ENCODE measurements around the gene RAET1E.
"Not testable (repeated sequence)": the region's sequence is repeated elsewhere in the genome, so short reads cannot be mapped to it uniquely, and the experiment has no call there.

The RAET1E gene

DNA sequence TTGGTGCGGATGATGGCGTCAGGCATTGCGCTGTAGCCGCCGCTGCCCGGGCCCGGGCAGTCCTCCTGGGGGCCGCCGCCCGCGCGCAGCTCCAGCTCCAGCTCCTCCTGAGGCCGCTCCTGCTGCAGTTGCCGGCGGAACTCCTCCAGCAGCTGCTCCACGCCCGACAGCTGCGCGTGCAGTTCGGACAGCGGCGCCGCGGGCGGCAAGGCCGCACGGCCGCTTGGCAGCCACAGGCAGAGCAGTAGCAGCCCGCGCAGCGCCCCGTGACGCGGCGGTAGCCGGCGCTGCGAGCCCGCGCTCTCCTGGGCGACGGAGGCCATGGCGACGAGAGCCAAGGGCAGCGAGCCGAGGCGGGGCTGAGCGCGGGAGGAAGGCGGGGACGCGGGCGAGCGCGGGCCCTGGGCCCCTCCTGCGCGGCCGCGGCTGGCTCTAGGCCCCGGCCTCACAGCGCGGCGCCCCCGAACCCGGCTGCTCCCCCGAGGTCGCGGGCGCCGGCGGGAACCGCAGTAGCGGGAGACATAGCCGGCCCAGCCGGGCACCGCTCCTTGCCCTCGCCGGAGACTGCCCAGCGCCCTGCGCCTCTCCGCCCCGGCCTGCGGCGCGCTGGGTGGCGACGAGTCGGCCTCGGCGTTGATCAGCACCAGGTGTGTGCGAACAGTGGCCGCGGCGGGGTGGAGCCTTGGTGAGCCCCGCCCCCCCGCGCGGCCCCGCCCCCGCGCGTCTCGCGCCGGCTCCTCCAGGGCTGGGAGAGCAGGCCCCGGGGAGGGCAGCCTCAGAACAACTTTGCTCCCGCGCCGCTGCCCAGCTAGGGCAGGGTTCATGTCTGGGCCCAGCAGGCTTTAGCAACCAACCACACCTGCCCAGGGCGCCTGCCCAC lies 34.0 kb downstream of the RAET1E start, which contains the start of gene LRP11:
LRP11 (minus strand) TSS at position 662 of the 880 bp plus-strand sequence; CDS start at position 323, 339 bp downstream.
- peak; percentile 59 to 61 for DNase-seq (ENCODE audit: extremely low read depth in 1 of 2, low read depth in 1 of 2)

DNA sequence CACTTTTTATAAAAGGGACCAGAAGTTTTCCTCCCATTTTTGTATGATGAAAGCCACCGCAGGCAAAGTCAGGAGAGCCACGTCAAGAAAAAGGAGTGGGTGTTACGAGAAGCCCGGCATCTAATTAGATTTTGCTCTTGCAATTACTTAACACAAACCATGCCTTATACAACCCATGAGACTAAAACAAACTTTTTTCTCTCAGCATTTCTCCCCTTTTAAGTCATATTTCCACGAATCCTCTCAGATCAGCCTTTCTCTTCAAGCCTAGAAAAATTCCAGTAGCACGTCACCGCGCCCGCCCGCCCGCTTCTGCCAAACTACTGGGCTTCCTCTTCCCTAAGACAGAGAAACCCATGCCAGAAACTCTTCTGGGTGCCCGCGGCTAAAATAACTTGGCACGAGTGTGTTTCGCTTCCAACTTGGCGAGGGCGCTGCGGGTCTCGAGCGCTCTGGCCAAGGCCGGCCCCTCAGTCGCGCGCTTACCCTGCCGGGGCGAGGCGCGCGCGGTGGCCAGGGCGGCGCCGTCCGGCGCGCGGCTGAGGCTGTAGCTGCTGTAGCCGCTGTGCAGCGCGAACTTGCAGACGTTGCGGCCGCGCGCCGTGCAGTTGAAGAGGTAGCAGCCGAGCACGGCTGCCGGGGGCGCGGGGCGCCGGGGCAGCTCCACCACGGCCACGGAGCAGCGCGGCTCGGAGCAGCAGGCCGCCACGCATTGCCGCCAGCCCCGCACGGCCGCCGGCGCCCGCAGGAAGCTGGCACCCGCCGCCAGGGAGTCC lies 34.8 kb downstream of the RAET1E start:
- peak in 1 of 2 donors; percentile 19 for DNase-seq (ENCODE audit: extremely low read depth in 1 of 2, low read depth in 1 of 2)

DNA sequence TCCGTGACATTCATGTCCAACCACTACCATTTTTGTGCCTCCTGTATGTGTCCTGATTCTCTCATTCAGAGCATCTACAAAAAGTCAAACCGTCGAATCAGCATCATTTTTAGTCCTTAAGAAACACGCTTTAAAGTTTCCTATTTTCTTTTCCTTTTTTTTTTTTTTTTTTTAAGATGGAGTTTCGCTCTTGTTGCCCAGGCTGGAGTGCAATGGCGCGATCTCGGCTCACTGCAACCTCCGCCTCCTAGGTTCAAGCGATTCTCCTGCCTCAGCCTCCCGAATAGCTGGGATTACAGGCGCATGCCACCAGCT lies 35.5 kb downstream of the RAET1E start:
- not testable (repeated sequence) for DNase-seq (ENCODE audit: extremely low read depth in 1 of 2, low read depth in 1 of 2)

DNA sequence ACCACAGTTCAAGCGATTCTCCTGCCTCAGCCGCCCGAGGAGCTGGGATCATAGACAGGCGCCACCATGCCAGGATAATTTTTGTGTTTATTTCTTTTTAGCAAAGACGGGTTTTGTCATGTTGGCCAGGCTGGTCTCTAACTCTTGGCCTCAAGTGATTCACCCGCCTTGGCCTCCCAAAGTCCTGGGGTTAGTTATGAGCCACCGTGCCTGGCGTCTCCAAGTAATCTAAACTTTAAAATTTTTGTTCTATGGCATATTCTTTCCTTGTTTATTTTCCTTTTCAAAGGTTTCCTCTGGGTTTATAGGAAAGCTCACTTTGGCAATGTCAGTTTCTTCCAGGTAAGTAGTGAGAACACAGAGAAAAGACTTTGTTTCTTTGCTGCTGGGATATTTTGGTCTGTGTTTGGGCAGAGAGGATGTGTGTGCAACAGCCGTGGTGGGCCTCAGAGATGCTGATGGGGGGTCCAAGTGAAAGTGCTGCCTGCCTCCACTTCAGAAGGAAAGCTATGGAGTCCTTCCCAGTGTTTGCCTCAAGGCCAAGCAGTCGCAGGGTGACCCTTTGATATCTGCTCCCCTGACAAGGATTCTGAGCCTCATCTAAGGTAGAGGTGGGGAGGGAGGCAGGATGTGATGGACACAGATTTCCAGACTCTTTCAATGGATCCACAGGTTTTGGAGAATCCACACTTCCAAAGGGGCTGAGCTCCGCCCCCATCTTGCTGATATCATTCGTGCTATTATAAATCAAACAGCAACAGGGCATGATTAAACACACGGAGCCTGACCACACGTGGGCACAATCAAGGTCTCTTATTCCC lies 36.1 kb downstream of the RAET1E start:
- DNase-seq (ENCODE audit: extremely low read depth in 1 of 2, low read depth in 1 of 2), result no peak

DNA sequence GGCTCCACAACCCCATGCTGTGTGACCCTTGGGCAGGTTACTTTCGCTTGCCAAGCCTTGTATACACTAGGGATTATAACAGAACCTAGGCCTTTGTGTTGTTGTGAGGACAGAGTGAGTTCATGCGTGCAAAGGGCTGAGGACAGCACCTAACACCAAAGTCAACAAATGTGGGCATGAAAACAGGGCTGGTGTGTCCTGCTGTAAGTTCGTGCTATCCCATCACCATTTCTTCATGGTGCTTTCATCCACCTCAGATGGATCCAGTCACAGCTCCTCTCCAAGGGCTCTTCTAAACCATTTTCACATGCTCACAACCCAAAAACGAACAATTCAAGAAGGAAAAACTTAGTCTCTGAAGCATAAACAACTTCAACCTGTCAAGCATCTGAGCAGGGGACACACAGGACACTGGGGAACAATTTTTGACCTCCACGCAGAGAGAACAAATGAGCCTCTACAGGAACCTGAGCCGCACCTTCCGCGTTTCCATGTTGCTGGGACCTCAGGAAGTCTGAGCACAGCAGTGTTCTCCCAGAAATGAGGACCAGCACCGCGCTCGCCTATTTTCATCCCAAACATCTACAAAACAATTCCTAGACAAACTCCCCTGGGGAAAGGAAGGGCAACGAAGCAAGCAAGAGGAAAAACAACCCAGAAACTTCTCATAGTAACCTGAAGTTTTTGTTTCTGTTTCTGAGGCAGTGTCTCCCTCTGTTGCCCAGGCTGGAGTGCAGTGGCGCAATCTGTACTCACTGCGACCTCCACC lies 36.9 kb downstream of the RAET1E start:
- DNase-seq (ENCODE audit: extremely low read depth in 1 of 2, low read depth in 1 of 2), result no peak

DNA sequence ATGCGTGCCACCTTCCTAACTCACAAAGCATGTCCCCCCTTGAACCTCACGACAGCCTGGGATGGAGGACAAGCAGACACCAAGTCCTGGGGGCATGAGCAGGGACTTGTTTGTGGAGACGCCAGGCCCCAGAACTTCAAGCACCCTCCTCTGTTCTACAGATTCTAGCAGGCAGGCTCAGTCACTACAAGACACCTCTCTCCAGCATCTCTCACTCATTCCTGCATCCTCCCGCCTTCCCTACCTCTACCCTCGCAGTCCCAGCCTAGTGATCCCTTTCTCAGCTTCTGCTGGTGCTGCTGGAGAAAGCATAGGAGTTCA lies 37.4 kb downstream of the RAET1E start:
- DNase-seq (ENCODE audit: extremely low read depth in 1 of 2, low read depth in 1 of 2), result no peak

DNA sequence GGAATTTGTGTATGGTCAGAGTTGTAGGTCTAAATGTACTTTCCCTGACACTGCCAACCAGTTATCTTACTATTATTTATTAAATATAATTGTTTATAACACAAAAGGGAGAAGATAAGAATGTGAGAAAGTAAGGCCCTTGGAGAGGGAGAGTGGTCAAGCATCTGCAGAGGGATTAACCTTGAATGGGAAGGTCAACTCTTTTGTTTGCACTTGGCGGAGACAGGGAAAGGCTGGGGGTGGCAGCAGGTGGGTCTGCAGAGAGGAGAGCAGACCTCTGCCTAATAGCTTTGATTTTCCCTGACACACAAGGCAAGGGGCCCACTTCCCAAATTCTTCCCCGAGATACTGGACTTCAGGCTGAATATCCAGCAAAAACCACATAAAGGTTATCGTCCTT lies 38.0 kb downstream of the RAET1E start:
- no peak for DNase-seq (ENCODE audit: extremely low read depth in 1 of 2, low read depth in 1 of 2)

DNA sequence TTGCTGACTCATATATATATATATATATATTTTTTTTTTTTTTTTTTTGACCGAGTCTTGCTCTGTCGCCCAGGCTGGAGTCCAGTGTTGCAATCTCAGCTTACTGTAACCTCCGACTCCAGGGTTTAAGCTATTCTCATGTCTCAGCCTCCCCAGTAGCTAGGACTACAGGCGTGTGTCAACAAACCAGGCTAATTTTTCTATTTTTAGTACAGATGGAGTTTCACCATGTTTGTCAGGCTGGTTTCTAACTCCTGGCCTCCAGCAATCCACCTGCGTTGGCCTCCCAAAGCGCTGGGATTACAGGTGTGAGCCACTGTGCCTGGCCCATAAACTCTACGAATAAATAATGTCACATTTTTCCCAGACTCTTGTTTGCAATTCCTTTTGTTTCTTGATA lies 38.5 kb downstream of the RAET1E start:
- no peak for DNase-seq (ENCODE audit: extremely low read depth in 1 of 2, low read depth in 1 of 2)

DNA sequence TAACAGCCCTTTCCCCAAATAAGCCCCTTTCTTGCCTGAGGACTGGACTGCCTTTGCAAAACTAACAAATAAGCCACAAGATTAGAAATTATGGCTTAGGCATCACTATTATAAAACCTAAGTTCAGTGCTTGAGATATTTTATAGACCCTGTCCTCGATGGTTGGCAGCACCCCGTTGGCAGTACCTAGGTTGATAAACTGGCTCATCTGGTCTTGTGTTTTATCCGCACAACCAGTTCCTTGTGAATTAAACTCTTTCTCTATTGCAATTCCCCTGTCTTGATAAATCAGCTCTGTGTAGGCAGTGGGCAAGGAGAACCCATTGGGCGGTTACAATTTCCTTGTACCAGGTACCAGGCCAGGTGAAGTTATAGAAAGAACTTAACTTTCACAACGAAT lies 40.4 kb downstream of the RAET1E start:
- DNase-seq (ENCODE audit: extremely low read depth in 1 of 2, low read depth in 1 of 2), result no peak

DNA sequence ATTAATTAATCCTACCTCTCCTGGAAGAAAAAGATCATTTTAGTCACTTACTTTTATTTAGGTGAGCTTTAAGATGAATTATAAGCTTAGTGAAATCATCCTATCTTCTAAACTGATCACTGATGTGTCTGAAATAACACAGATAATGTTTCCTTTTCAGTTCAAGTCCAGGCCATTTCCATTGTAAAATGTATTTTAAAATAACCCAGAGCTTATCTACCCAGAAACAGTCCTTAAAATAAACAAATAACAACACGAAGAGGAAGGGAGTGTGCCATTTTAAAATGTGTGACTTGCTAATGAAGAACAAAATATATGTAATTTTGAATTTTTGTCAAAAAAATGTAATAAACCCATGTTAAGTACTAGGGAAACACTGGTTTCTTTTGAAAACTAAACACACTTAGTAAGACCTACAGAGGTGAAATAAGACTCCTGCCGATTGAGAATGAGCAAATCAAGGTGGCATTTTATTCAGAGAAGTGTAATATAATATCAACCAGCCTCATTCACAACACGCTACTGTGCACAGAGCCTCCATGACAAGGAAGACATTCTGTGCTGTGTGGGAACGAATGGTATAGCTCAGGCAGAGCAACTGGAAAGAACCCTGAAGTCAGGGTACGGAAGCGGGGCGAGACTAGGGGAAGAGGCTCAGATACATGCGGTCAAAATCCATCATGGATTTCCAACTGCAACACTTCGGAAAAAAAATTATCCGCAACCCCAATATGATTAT lies 41.5 kb downstream of the RAET1E start:
- no peak for DNase-seq (ENCODE audit: extremely low read depth in 1 of 2, low read depth in 1 of 2)

DNA sequence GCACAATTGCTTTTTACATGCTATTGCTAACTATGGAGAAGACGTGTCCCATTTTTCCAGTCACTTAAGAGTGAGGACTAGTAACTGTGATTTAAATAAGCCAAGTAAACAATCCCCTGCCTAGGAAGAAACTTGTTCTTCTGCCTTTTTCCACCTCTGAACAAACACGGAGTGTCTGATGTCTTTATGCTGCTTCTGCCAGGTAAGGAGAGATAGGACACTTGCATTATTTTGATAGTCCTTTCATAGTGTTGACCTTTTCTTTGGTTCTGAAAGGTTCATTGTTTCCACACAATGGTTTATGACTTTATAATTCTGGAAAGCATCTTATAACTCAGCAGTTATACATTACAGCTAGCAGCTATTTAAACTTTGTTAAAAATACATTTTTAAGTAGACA lies 42.2 kb downstream of the RAET1E start:
- no peak for DNase-seq (ENCODE audit: extremely low read depth in 1 of 2, low read depth in 1 of 2)

DNA sequence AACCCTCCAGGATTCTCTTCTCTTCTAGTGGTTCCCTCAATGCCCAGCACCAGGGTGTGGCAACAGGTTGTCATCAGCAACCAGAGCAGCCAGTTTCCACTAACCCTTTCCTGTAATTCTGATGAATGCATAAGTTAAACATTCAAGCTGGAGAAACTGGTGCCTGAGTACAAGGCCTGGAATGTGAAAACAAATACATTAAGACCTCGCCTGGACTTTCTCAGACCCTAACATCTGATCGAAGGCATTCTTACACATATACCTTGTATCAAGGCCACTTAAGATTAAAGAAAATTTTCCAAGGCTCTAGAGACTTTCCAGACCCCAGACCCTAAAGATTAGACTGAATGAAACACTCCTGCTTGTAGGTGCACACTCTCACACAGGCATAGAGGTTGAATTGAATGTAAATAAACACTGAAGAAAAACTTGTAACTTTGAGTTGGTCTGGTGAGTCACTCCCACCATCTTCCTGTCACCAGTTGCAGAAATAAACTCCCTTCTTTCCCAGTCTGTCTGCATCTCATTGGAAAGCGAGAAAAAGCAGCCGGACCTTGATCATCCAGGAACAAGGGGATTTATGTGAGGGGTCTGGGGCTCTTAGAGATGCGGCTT lies 42.8 kb downstream of the RAET1E start:
- no peak for DNase-seq (ENCODE audit: extremely low read depth in 1 of 2, low read depth in 1 of 2)

DNA sequence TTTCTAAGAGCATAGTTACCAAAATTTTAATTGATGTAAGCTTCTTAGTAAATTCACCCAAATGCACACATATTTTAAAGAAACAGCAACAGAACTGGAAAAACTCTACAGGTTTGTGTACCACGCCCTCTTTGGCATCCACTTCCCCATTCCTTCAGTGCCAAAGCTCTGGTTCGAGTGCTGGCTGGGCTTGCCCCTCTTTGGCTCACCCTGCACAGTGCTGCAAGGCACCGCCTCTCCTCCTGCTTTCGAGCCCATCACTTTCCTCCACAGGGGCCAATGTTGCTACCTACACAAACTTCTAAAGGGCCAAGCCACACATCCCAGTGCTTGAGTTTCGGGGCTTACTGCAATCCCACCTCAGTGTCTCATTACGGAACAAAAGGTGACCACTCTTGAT lies 43.4 kb downstream of the RAET1E start:
- no peak for DNase-seq (ENCODE audit: extremely low read depth in 1 of 2, low read depth in 1 of 2)

DNA sequence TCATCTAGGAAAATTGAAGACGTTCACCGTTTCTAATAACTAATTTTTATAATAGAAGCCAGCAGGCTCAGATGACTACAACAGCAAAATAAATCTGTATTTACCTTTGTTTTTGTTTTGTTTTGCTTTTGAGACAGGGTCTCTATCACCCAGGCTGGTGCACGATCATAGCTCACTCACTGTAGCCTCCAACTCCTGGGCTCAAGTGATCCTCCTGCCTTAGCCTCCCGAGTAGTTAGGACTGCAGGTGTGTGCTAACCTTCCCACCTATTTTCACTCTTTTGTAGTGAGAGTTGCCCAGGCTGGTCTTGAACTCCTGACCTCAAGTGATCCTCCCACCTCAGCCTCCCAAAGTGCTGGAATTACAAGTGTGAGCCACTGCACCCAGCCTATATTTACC lies 43.9 kb downstream of the RAET1E start:
- not testable (repeated sequence) for DNase-seq (ENCODE audit: extremely low read depth in 1 of 2, low read depth in 1 of 2)

DNA sequence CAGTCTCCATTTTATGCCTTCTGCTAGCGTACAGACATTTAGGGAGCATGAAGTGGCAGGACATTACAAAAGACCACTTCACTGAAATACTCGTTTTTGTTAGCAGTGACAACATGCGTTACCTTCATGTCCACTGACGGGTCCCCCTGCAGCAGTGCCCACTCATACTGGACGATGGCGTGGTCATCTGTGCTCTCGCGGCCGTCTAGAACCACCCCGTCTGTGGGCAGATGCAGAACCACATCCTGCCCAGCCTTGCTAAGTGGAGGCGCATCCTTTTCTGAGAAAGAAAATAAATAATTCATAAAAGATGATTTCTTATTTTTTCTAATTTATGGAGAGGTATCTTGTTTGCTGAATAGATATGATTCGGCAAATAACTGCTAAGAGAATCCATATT lies 45.0 kb downstream of the RAET1E start:
- no peak for DNase-seq (ENCODE audit: extremely low read depth in 1 of 2, low read depth in 1 of 2)

DNA sequence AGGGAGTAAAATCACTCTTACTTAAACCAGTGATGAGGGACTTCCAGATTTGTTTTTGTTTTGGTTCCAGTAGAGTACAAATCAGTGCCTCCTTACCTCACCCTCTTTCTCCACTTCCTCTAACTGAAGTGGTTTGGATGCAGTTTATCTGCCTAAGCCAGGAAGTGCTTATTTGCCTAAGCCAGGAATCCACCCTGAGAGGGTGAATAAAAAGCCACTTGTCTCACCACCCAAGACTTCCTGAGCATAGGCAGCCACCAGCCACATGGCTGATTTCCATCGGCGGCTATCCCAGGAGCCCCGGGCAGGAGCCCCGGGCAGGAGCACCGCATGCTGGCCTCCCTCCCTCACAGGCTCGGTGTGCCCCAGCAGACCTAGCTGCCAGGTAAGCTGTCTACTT lies 45.7 kb downstream of the RAET1E start:
- DNase-seq (ENCODE audit: extremely low read depth in 1 of 2, low read depth in 1 of 2), result no peak

DNA sequence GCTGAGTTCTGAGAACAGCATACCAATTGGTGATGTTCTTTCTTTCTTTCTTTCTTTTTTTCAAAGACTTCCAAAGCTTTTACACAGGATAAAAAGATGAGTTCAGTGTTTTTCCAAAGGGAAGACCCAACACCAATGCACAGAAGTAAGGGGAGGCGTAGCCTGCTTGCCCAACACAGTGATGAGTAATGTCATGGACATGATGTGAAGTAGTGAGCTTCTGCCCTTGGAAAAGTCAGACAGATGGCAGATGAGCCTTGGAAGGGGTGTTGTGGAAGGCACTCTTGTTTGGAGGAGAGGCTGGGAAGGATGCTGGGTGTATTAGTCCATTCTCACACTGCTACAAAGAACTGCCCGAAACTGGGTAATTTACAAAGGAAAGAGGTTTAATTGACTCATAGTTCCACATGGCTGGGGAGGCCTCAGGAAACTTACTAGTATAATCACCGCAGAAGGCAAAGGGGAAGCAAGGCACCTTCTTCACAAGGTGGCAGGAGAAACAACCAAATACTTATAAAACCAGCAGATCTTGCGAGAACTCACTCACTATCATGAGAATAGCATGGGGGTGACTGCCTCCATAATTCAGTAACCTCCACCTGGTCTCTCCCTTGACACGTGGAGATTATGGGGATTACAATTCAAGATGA lies 46.3 kb downstream of the RAET1E start:
- DNase-seq (ENCODE audit: extremely low read depth in 1 of 2, low read depth in 1 of 2), result no peak

DNA sequence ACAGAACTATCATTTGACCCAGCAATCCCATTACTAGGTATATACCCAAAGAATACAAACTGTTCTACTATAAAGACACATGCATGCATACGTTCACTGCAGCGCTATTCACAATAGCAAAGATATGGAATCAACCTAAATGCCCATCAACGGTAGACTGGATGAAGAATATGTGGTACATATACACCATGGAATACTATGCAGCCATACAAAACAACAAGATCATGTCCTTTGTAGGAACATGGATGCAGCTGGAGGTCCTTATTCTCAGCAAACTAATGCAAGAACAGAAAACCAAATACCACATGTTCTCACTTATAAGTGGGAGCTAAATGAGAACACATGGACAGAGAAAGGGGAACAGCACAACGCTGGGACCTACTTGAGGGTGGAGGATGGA lies 49.6 kb downstream of the RAET1E start:
- not testable (repeated sequence) for DNase-seq (ENCODE audit: extremely low read depth in 1 of 2, low read depth in 1 of 2)
